Mesenchymal stem cell (in vitro differentiated cells and primary cell): ENCODE results near the gene NPAP1.
"Not testable (repeated sequence)": the region's sequence is repeated elsewhere in the genome, so short reads cannot be mapped to it uniquely, and the experiment has no call there.

Experiments used
- DNase-seq: peaks from one replicate; pipeline ENCODE4 v3.0.0-alpha.2; 2013
- H2AFZ ChIP-seq: one replicate; pipeline ENCODE4 v1.6.1; 2013; ENCODE audit warnings: low read depth, mild to moderate bottlenecking, control low read depth, inconsistent platforms, low read length, moderate library complexity
- H2AK5ac ChIP-seq: 2 replicates; pipeline ENCODE4 v1.6.1; 2013; ENCODE audit warnings: low read length, moderate library complexity, mild to moderate bottlenecking, inconsistent platforms; ENCODE audit not compliant: severe bottlenecking
- H2BK120ac ChIP-seq: one replicate; pipeline ENCODE4 v1.6.1; 2013; ENCODE audit warnings: low read depth, mild to moderate bottlenecking, inconsistent platforms, low read length, moderate library complexity
- H2BK12ac ChIP-seq, 2 experiments: one replicate each; pipeline ENCODE4 v1.6.1; 2013; ENCODE audit warnings: inconsistent platforms in 2 of 2, low read length in 2 of 2, mild to moderate bottlenecking in 2 of 2, moderate library complexity in 2 of 2, control low read depth in 1 of 2
- H2BK15ac ChIP-seq: one replicate; pipeline ENCODE4 v1.6.1; 2013; ENCODE audit warnings: mild to moderate bottlenecking, low read depth, inconsistent platforms; ENCODE audit not compliant: poor library complexity, severe bottlenecking
- H2BK5ac ChIP-seq: 2 replicates; pipeline ENCODE4 v1.6.1; 2013; ENCODE audit warnings: low read depth, mild to moderate bottlenecking, low read length, control low read depth, inconsistent platforms; ENCODE audit not compliant: poor library complexity, severe bottlenecking
- H3K14ac ChIP-seq, 2 experiments: one replicate each; pipeline ENCODE4 v1.6.1; 2013; ENCODE audit warnings: inconsistent platforms in 2 of 2, low read length in 2 of 2, control low read depth in 1 of 2, mild to moderate bottlenecking in 1 of 2, moderate library complexity in 1 of 2
- H3K18ac ChIP-seq, 2 experiments: one replicate each; pipeline ENCODE4 v1.6.1; 2013; ENCODE audit warnings: inconsistent platforms in 2 of 2, low read length in 2 of 2, control low read depth in 1 of 2, low read depth in 1 of 2, mild to moderate bottlenecking in 1 of 2
- H3K23ac ChIP-seq, 2 experiments: one replicate each; pipeline ENCODE4 v1.6.1; 2013; ENCODE audit warnings: inconsistent platforms in 2 of 2, low read length in 2 of 2, mild to moderate bottlenecking in 2 of 2, moderate library complexity in 2 of 2, control low read depth in 1 of 2
- H3K27ac ChIP-seq: 2 replicates; pipeline ENCODE4 v1.5.1; 2013; ENCODE audit warnings: mild to moderate bottlenecking, moderate library complexity, low read length, control low read depth, inconsistent platforms; ENCODE audit not compliant: poor library complexity, severe bottlenecking
- H3K27me3 ChIP-seq, 2 experiments: 2 replicates each; pipeline versions ENCODE4 v1.6.1 to v1.7.0; 2013; ENCODE audit warnings: low read length in 2 of 2, mild to moderate bottlenecking in 2 of 2, moderate library complexity in 2 of 2, control low read depth in 1 of 2, inconsistent platforms in 1 of 2; ENCODE audit not compliant: control insufficient read depth in 1 of 2, insufficient read depth in 1 of 2
- H3K36me3 ChIP-seq, 2 experiments: 2 replicates each; pipeline versions ENCODE4 v1.6.1 to v1.7.0; 2013; ENCODE audit warnings: low read length in 2 of 2, control low read depth in 1 of 2, inconsistent platforms in 1 of 2, low read depth in 1 of 2, mild to moderate bottlenecking in 1 of 2; ENCODE audit not compliant: insufficient read depth in 2 of 2, control insufficient read depth in 1 of 2
- H3K4ac ChIP-seq, 2 experiments: one replicate each; pipeline ENCODE4 v1.6.1; 2013; ENCODE audit warnings: inconsistent platforms in 2 of 2, low read length in 2 of 2, mild to moderate bottlenecking in 2 of 2, moderate library complexity in 2 of 2, control low read depth in 1 of 2, low read depth in 1 of 2
- H3K4me1 ChIP-seq: 2 replicates; pipeline ENCODE4 v1.6.1; 2013; ENCODE audit warnings: low read depth, low read length, control low read depth; ENCODE audit not compliant: control insufficient read depth, insufficient read depth
- H3K4me2 ChIP-seq: 2 replicates; pipeline ENCODE4 v1.6.1; 2013; ENCODE audit warnings: low read length, mild to moderate bottlenecking, inconsistent platforms; ENCODE audit not compliant: poor library complexity, severe bottlenecking
- H3K4me3 ChIP-seq, 2 experiments: 2 replicates each; pipeline versions ENCODE4 v1.5.1 to v1.7.0; 2013; ENCODE audit warnings: low read length in 2 of 2, mild to moderate bottlenecking in 2 of 2, control low read depth in 1 of 2, low read depth in 1 of 2; ENCODE audit not compliant: insufficient read depth in 1 of 2
- H3K79me1 ChIP-seq: replicated peaks from 2 replicates; pipeline ENCODE4 v1.6.1; 2013; ENCODE audit warnings: mild to moderate bottlenecking, control low read depth, low read length, inconsistent platforms; ENCODE audit not compliant: poor library complexity, severe bottlenecking
- H3K9ac ChIP-seq: 2 replicates; pipeline ENCODE4 v1.7.0; 2013; ENCODE audit warnings: mild to moderate bottlenecking, low read length, moderate library complexity
- H3K9me3 ChIP-seq: 2 replicates; pipeline ENCODE4 v1.7.0; 2013; ENCODE audit warnings: mild to moderate bottlenecking, low read length; ENCODE audit not compliant: control insufficient read depth
- H4K8ac ChIP-seq: one replicate; pipeline ENCODE4 v1.6.1; 2013; ENCODE audit warnings: inconsistent platforms, mild to moderate bottlenecking, low read length, moderate library complexity
- H4K91ac ChIP-seq: one replicate; pipeline ENCODE4 v1.6.1; 2013; ENCODE audit warnings: mild to moderate bottlenecking, low read length, inconsistent platforms
- WGBS: methylation state at CpG from one replicate; pipeline ENCODE4 v1.1.7; 2013; ENCODE audit warnings: mixed read lengths; 5-methylcytosine and 5-hydroxymethylcytosine counted together

Gene NPAP1

GRCh38 chr15:24676431-24676830, 856 bp downstream of the NPAP1 start:
- Histone ChIP-seq H2AK5ac (no peak overlapping the region), H2AFZ (no peak overlapping the region), H3K9me3 (peaks cover 22% of the 10 kb centered on the region), H3K18ac (no peak overlapping the region), H3K4me1 (no peaks in the 10 kb centered on the region), H3K27ac (no peak overlapping the region), H2BK15ac (no peak overlapping the region), H3K4me2 (no peak overlapping the region), H3K79me1 (no peaks in the 10 kb centered on the region), H3K23ac (no peak overlapping the region), H3K36me3 (no peaks in the 10 kb centered on the region), H4K91ac (no peak overlapping the region), H3K27me3 (no peaks in the 10 kb centered on the region), H2BK120ac (no peak overlapping the region), H3K4ac (no peak overlapping the region), H3K4me3 (no peak overlapping the region), H4K8ac (no peak overlapping the region), H3K14ac (no peak overlapping the region), H3K9ac (no peak overlapping the region), H2BK12ac (no peak overlapping the region), H2BK5ac (no peak overlapping the region)
- no peak for DNase-seq
- 83% methylated on average over 14 of the region's 14 CpGs for WGBS

- WGBS: 56% methylated on average over 1 of the region's 1 CpG
- no peak overlapping the region for H2AK5ac ChIP-seq
- H3K9me3 ChIP-seq: peaks cover 17% of the 10 kb centered on the region
- no peak overlapping the region for H2AFZ ChIP-seq
- H3K4ac ChIP-seq: no peak overlapping the region
- no peaks in the 10 kb centered on the region for H3K36me3 ChIP-seq
- no peak overlapping the region for H4K8ac ChIP-seq
- no peak overlapping the region for H3K14ac ChIP-seq
- H2BK15ac ChIP-seq: no peak overlapping the region
- H3K79me1 ChIP-seq: no peaks in the 10 kb centered on the region
- H3K27ac ChIP-seq: no peak overlapping the region
- no peak overlapping the region for H3K4me2 ChIP-seq
- H3K27me3 ChIP-seq: no peaks in the 10 kb centered on the region
- no peak overlapping the region for H4K91ac ChIP-seq
- no peak overlapping the region for H2BK12ac ChIP-seq
- no peak overlapping the region for H3K18ac ChIP-seq
- DNase-seq: no peak
- no peak overlapping the region for H3K4me3 ChIP-seq
- no peak overlapping the region for H2BK5ac ChIP-seq
- H3K23ac ChIP-seq: no peak overlapping the region
- no peak overlapping the region for H3K9ac ChIP-seq
- H3K4me1 ChIP-seq: no peaks in the 10 kb centered on the region
- H2BK120ac ChIP-seq: no peak overlapping the region
Observed at GRCh38 chr15:24678485-24678884, 2.9 kb downstream of the NPAP1 start.

DNA sequence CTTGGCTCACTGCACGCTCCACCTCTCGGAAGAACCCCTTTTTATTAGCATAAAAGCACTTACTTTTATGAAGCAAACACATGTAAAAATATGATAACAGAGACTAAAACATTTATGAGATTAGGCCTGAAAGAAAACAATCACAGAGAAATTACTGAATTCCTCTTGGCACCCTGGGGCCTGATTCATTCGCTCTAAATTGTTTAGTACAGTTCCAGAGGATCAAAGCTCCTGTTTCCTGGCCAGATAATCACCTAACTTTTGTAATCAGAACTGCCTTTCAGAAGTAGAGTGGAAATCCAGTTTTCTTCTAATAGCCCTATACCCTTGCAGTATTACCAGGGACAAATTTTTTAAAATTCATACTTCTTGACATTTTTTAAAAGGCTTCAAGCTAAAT, 6.4 kb downstream of the NPAP1 start:
- 54% methylated on average over 2 of the region's 3 CpGs for WGBS
- no peak overlapping the region for H2BK12ac ChIP-seq

GRCh38 chr15:24682905-24683304, 7.3 kb downstream of the NPAP1 start:
- DNase-seq, H2BK5ac ChIP-seq, H3K9ac ChIP-seq, H3K4me2 ChIP-seq, H2BK120ac ChIP-seq, H3K23ac ChIP-seq, H4K91ac ChIP-seq, H3K4me3 ChIP-seq, H2BK15ac ChIP-seq, H2AK5ac ChIP-seq, H3K4me1 ChIP-seq, H3K14ac ChIP-seq, H3K18ac ChIP-seq, H2AFZ ChIP-seq, H4K8ac ChIP-seq, H3K27me3 ChIP-seq, H3K36me3 ChIP-seq, H2BK12ac ChIP-seq, H3K27ac ChIP-seq, H3K4ac ChIP-seq, H3K79me1 ChIP-seq: not testable (repeated sequence)
- 93% methylated on average over 4 of the region's 4 CpGs for WGBS
- H3K9me3 ChIP-seq: peaks cover 12% of the 10 kb centered on the region

More for the DNA sequence above, 6.4 kb downstream of the NPAP1 start:
- no peak for DNase-seq
- Histone ChIP-seq H2BK5ac (no peak overlapping the region), H3K4ac (no peak overlapping the region), H3K14ac (no peak overlapping the region), H2BK15ac (no peak overlapping the region), H3K27ac (no peak overlapping the region), H3K4me3 (no peak overlapping the region), H3K18ac (no peak overlapping the region), H3K27me3 (no peaks in the 10 kb centered on the region), H3K79me1 (no peaks in the 10 kb centered on the region), H2AK5ac (no peak overlapping the region), H3K36me3 (no peaks in the 10 kb centered on the region), H4K91ac (no peak overlapping the region), H3K9me3 (peaks cover 12% of the 10 kb centered on the region), H3K4me1 (no peaks in the 10 kb centered on the region), H4K8ac (no peak overlapping the region), H3K23ac (no peak overlapping the region), H3K9ac (no peak overlapping the region), H2AFZ (no peak overlapping the region), H2BK120ac (no peak overlapping the region), H3K4me2 (no peak overlapping the region)
